Right ventricle myocardium superior (tissue), 1 donor: Measurements from ENCODE around the gene CYP46A1. TPM values are rescaled to one million over a fixed set of nuclear protein-coding genes. Genes with fewer than 3 reads are reported as not detected.

Experiments used
- ATAC-seq: fragments of 200-7000 bp; cut with Tn5 transposase; one replicate; pipeline ENCODE4 v1.9.1; 2020; ENCODE audit warnings: mild to moderate bottlenecking; ENCODE audit not compliant: poor library complexity
- DNase-seq: peaks from one replicate; pipeline ENCODE4 v3.0.0-alpha.2; 2020
- intact Hi-C: fragments of 100-400 bp; cut with DNase I; formaldehyde crosslinking; loops from one replicate; pipeline ENCODE4 v1.11.2; 2022
- total RNA-seq: library from RNA; stranded (reverse); fragmentation: NEBNext Ultra II Directional; extraction: Animal tissue kit (Norgen Biotek cat#: 25700); gene quantifications from one replicate; pipeline ENCODE4 v1.2.1, GENCODE V29; 2021
- donor health status: DM: no; HTN: yes; CAD: no; lungs with severe emphysema.

The CYP46A1 gene
- total RNA-seq, 1 donor from 2014 or later = 3.0 TPM

- DNase-seq (no peak), ATAC-seq (no peak)
- intact Hi-C loops = no loop called here
These were observed 13.5 kb upstream of the CYP46A1 start for GRCh38 chr14:99670361-99671234.

- no peak for DNase-seq
- no peak for ATAC-seq
- intact Hi-C loops = no loop called here
These were observed 12.6 kb upstream of the CYP46A1 start for GRCh38 chr14:99671235-99672224.

GRCh38 chr14:99672506-99673304 lies 11.4 kb upstream of the CYP46A1 start:
- DNase-seq (no peak), ATAC-seq (no peak)
- intact Hi-C loops = no loop called here

- ATAC-seq (no peak), DNase-seq (no peak)
- intact Hi-C loops = no loop called here
These were observed 10.6 kb upstream of the CYP46A1 start for GRCh38 chr14:99673305-99674063.

- DNase-seq (no peak), ATAC-seq (no peak)
- intact Hi-C loops = no loop called here
These were observed 9.9 kb upstream of the CYP46A1 start for GRCh38 chr14:99674064-99674650.

- ATAC-seq (no peak), DNase-seq (no peak)
- intact Hi-C loops = no loop called here
These were observed 9.2 kb upstream of the CYP46A1 start for GRCh38 chr14:99674776-99675381.

- no peak for DNase-seq
- no peak for ATAC-seq
- intact Hi-C loops = no loop called here
These were observed 8.7 kb upstream of the CYP46A1 start for GRCh38 chr14:99675382-99675835.

- intact Hi-C loops = no loop called here
- no peak for DNase-seq
These were observed 8.1 kb upstream of the CYP46A1 start for GRCh38 chr14:99675951-99676350.

GRCh38 chr14:99676657-99677056 lies 7.4 kb upstream of the CYP46A1 start:
- DNase-seq = no peak

More at GRCh38 chr14:99675951-99676350, 8.1 kb upstream of the CYP46A1 start:
- ATAC-seq = no peak

GRCh38 chr14:99677231-99678140 lies 6.6 kb upstream of the CYP46A1 start:
- DNase-seq (no peak), ATAC-seq (no peak)
- intact Hi-C loops = no loop called here

More at GRCh38 chr14:99676657-99677056, 7.4 kb upstream of the CYP46A1 start:
- intact Hi-C loops = no loop called here
- ATAC-seq = no peak

GRCh38 chr14:99678198-99678597 lies 5.9 kb upstream of the CYP46A1 start:
- ATAC-seq (no peak), DNase-seq (no peak)
- intact Hi-C loops = no loop called here

GRCh38 chr14:99679111-99679510 lies 5.0 kb upstream of the CYP46A1 start:
- ATAC-seq (no peak), DNase-seq (no peak)
- intact Hi-C loops = no loop called here

- DNase-seq (no peak), ATAC-seq (no peak)
- intact Hi-C loops = no loop called here
These were observed 4.6 kb upstream of the CYP46A1 start for GRCh38 chr14:99679543-99679942.

- no peak for DNase-seq
- ATAC-seq = no peak
- intact Hi-C loops = loop anchor here (5.0 kb wide), 1 partner anchor 207 kb away; no protein-coding TSS in a partner anchor
These were observed 4.1 kb upstream of the CYP46A1 start for GRCh38 chr14:99679996-99680395.

- ATAC-seq = no peak
- intact Hi-C loops = loop anchor here (5.0 kb wide), 1 partner anchor 206 kb away; no protein-coding TSS in a partner anchor
- DNase-seq = no peak
These were observed 2.8 kb upstream of the CYP46A1 start for GRCh38 chr14:99681101-99681831.
